Measurements from ENCODE around the gene ARL5C. TPM values are rescaled to one million over a fixed set of nuclear protein-coding genes. Genes with fewer than 3 reads are reported as not detected.

The ARL5C gene
- total RNA-seq, 4 donors from 2014 or later: not detected

DNA sequence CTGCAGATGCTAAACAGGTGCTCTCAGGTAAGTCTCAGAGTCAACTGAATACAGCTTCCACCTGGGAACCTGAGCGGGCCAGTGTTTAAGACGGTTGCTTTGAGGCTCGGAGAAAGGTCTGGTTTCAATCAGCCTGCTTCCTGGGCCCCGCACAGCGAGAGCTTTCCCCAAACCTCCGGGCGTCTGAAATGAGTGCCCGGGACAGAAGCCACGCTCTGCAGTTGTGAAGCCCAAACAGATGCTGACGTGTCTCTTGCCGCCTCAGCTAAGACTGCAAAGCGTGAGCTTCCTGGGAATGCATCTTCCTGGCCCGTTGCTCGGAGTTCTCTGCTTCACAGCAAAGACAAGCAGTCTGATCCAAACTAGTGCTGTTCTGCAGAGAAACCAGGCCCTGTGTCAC, 51.2 kb downstream of the ARL5C start:
- Histone ChIP-seq H3K4me1 (peaks cover 5 to 10% of the 10 kb centered on the region in 2 donors), H3K9me3 (no peaks in the 10 kb centered on the region), H3K36me3 (no peaks in the 10 kb centered on the region), H3K27me3 (no peaks in the 10 kb centered on the region), H3K27ac (no peak overlapping the region), H3K4me3 (replicated peaks in 1 of 3) (no peak overlapping the region)
- TF ChIP-seq CTCF (IDR thresholded peaks at IDR 0.05) (no peak), POLR2A (IDR thresholded peaks at IDR 0.05) (no peak)
- no peak for DNase-seq
- WGBS, 2 donors: 75 to 90% methylated on average over 14 of the region's 14 CpGs
- intact Hi-C loops (cut with DNase I): no loop called here

DNA sequence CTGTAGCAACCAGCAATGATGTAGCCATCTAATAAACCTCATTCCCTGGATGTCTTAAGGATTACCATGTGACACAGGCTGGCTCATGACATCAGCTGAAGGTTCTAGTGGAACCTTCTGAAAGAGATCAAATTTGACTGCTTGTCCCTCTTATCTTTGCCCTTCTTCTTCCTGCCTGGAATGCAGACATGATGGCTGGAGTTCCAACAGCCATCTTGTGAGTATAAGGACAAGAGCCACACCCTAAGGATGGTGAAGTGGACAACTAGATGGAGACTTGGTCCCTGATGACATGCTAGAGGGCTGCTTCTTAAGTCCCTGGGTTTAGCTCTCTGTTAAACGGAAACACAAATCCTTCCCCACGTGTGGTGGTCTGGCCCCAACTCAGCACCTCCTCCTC, 52.1 kb downstream of the ARL5C start:
- no peaks in the 10 kb centered on the region for H3K27me3 ChIP-seq
- intact Hi-C loops (cut with DNase I): no loop called here
- no peaks in the 10 kb centered on the region for H3K9me3 ChIP-seq
- no peaks in the 10 kb centered on the region for H3K36me3 ChIP-seq
- WGBS, 2 donors: 87 to 89% methylated on average over 2 of the region's 2 CpGs
- no peak for TF ChIP-seq POLR2A (IDR thresholded peaks at IDR 0.05)
- H3K27ac ChIP-seq: no peak overlapping the region
- DNase-seq: no peak
- peaks cover 5 to 10% of the 10 kb centered on the region in 2 donors for H3K4me1 ChIP-seq
- H3K4me3 ChIP-seq (replicated peaks in 1 of 3): no peak overlapping the region

DNA sequence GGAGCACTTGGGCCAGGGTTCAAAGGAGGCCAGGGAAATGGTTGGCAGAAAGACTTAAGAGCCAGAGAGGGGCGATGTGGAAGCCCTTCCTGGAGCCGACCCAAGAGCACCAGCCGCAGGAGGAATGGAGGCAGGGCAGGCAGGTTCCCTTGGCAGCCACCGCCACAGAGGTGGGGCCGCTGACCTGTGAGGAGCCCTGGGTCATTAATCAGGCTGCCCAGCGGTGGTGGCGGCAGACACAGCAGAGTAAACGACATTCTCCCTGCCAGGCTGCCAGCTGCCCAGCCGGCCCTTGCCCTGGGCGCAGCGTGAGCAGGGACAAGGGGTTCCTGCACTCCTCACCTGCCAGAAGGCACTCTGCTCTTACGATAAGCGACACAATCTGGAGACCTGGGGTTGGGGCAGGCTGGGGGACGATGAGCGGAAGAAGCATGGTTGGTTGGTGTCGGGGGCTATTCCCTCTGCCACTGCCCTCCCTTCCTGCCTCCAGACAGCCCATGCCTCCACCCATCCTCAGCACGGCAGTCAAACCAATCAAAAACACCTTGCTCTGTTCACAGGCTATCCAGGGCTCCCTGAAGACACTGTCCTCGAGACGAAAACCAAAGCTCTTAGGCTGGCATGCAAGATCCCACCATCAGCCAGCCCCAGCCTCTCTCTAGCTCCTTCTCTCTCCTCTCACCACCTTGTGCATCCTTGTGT, 55.4 kb downstream of the ARL5C start:
- H3K9me3 ChIP-seq: no peaks in the 10 kb centered on the region
- no peak for TF ChIP-seq POLR2A (IDR thresholded peaks at IDR 0.05)
- TF ChIP-seq CTCF (IDR thresholded peaks at IDR 0.05): no peak
- peak; percentile 67 to 73 for DNase-seq
- peaks cover 5 to 10% of the 10 kb centered on the region in 2 donors for H3K4me1 ChIP-seq
- intact Hi-C loops (cut with DNase I): no loop called here
- no peaks in the 10 kb centered on the region for H3K27me3 ChIP-seq
- 28 to 29% methylated on average over 15 of the region's 19 CpGs for WGBS, 2 donors
- no peaks in the 10 kb centered on the region for H3K36me3 ChIP-seq
- no peak overlapping the region for H3K27ac ChIP-seq
- H3K4me3 ChIP-seq (replicated peaks in 1 of 3): no peak overlapping the region

DNA sequence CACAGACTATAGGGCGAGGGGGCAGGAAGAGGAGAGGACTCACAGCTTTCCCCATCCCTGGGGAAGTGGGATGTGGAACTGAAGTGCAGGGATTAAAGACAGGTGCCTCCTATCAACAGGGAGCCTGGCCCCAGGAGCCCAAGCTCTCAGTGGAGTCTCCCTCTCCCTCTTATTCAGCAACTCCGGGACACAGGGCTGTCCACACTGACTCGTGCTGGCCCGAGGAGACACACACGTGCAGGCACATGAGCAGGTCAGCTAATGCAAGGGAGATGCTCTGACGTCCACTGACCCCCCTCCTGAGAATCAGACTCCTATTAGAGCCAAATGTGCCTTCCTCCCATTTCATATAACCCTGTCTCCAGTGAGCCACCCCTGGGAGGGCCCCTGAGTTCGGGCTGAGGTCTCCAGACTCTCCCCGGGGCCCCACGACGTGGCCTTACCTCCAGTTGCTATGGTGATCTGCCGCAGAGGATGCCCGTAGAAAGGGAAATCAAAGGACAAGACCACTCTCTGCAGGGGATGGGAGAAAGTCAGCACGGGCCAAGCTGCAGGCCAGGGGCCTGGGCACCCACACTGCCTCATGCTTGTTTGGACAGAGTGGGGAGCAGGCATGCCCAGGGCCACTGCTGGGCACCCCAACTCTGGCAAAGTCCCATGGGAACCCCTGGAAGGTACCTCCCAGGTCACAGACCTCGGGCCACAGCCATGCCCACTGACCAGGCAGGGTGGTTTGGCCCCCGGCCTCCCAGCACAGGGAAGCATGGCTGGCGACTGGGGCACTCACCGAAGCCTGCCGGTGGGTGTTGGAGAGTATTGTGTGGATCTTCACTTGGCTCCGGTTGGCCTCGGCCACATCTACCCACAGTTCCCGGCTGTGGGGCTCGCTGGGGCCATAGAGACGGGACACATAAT, 57.2 kb downstream of the ARL5C start:
- no peak for TF ChIP-seq POLR2A (IDR thresholded peaks at IDR 0.05)
- TF ChIP-seq CTCF (IDR thresholded peaks at IDR 0.05): no peak
- intact Hi-C loops (cut with DNase I): no loop called here
- H3K9me3 ChIP-seq: no peaks in the 10 kb centered on the region
- H3K4me3 ChIP-seq (replicated peaks in 1 of 3): no peak overlapping the region
- peaks cover 5 to 10% of the 10 kb centered on the region in 2 donors for H3K4me1 ChIP-seq
- H3K27ac ChIP-seq: no peak overlapping the region
- WGBS, 2 donors: 86 to 97% methylated on average over 6 to 20 of the region's 23 CpGs
- DNase-seq: no peak
- H3K36me3 ChIP-seq: no peaks in the 10 kb centered on the region
- no peaks in the 10 kb centered on the region for H3K27me3 ChIP-seq

- whole genome bisulfite sequencing, 2 donors: 88 to 91% methylated on average over 8 of the region's 8 CpGs
- Histone ChIP-seq H3K27me3 (no peaks in the 10 kb centered on the region), H3K36me3 (no peaks in the 10 kb centered on the region), H3K9me3 (no peaks in the 10 kb centered on the region), H3K27ac (no peak overlapping the region), H3K4me1 (peaks cover 5 to 10% of the 10 kb centered on the region in 2 donors), H3K4me3 (replicated peaks in 1 of 3) (no peak overlapping the region)
- DNase-seq: no peak
- TF ChIP-seq POLR2A (IDR thresholded peaks at IDR 0.05): no peak
- intact Hi-C loops (cut with DNase I): no loop called here
Observed at GRCh38 chr17:39107973-39108372, 58.0 kb downstream of the ARL5C start.

GRCh38 chr17:39107155-39107554, 58.8 kb downstream of the ARL5C start:
- 92 to 94% methylated on average over 7 of the region's 7 CpGs for WGBS, 2 donors

More at GRCh38 chr17:39107155-39107554, 58.8 kb downstream of the ARL5C start:
- TF ChIP-seq POLR2A (IDR thresholded peaks at IDR 0.05): no peak
- no peak for TF ChIP-seq CTCF (IDR thresholded peaks at IDR 0.05)
- intact Hi-C loops (cut with DNase I): no loop called here
- Histone ChIP-seq H3K4me1 (peaks cover 5 to 10% of the 10 kb centered on the region in 2 donors), H3K36me3 (no peaks in the 10 kb centered on the region), H3K27ac (no peak overlapping the region), H3K4me3 (replicated peaks in 1 of 3) (no peak overlapping the region), H3K9me3 (no peaks in the 10 kb centered on the region), H3K27me3 (no peaks in the 10 kb centered on the region)
- no peak for DNase-seq

Measured in thyroid gland (tissue), 4 donors.